ENCODE measurements around the gene SLC25A41.

GRCh38 chr19:6451583-6452222, 18.1 kb upstream of the SLC25A41 start:
- no peak for TF ChIP-seq SP1 (IDR thresholded peaks at IDR 0.05)
- no peak for TF ChIP-seq FOXK2 (IDR thresholded peaks at IDR 0.05)
- no peak for TF ChIP-seq FOXM1 (IDR thresholded peaks at IDR 0.05; ENCODE audit: borderline replicate concordance)
- no peak for TF ChIP-seq ZNF384 (IDR thresholded peaks at IDR 0.05)
- no peak for TF ChIP-seq BHLHE40 (IDR thresholded peaks at IDR 0.05; ENCODE audit: borderline replicate concordance)
- TF ChIP-seq LEF1 (IDR thresholded peaks at IDR 0.05; ENCODE audit: borderline replicate concordance), result no peak
- no peak for TF ChIP-seq ARNT (IDR thresholded peaks at IDR 0.05)
- no peak for TF ChIP-seq ELF4 (IDR thresholded peaks at IDR 0.05)
- no peak for TF ChIP-seq NFRKB (IDR thresholded peaks at IDR 0.05)
- TF ChIP-seq FOXA1 (IDR thresholded peaks at IDR 0.05), result no peak
- no peak for TF ChIP-seq L3MBTL2 (conservative IDR thresholded peaks at IDR 0.05)
